Pons (tissue), 1 donor: ENCODE results near the gene MPPED2.

Experiments
- DNase-seq: peaks from one replicate; pipeline ENCODE4 v3.0.0-alpha.2; 2016; ENCODE audit warnings: low spot score

Gene MPPED2

GRCh38 chr11:30452842-30453241 is 133.3 kb downstream of the MPPED2 start:
- no peak for DNase-seq

- no peak for DNase-seq
Observed at GRCh38 chr11:30452114-30452513, 134.0 kb downstream of the MPPED2 start.

GRCh38 chr11:30451626-30452025 is 134.5 kb downstream of the MPPED2 start:
- DNase-seq: no peak

- DNase-seq: no peak
Observed at GRCh38 chr11:30451167-30451566, 135.0 kb downstream of the MPPED2 start.

- no peak for DNase-seq
Observed at GRCh38 chr11:30447058-30447640, 139.0 kb downstream of the MPPED2 start.

- DNase-seq: no peak
Observed at GRCh38 chr11:30446520-30446919, 139.6 kb downstream of the MPPED2 start.

GRCh38 chr11:30445056-30445455 is 141.1 kb downstream of the MPPED2 start:
- DNase-seq: no peak

- DNase-seq: no peak
Observed at GRCh38 chr11:30440510-30440909, 145.6 kb downstream of the MPPED2 start.

GRCh38 chr11:30436801-30437200 is 149.4 kb downstream of the MPPED2 start:
- no peak for DNase-seq

- DNase-seq: no peak
Observed at GRCh38 chr11:30435488-30435887, 150.7 kb downstream of the MPPED2 start.

- DNase-seq: no peak
Observed at GRCh38 chr11:30434901-30435300, 151.3 kb downstream of the MPPED2 start.

- no peak for DNase-seq
Observed at GRCh38 chr11:30433831-30434230, 152.3 kb downstream of the MPPED2 start.

- DNase-seq: no peak
Observed at GRCh38 chr11:30432716-30433115, 153.4 kb downstream of the MPPED2 start.

- DNase-seq: no peak
Observed at GRCh38 chr11:30432178-30432577, 154.0 kb downstream of the MPPED2 start.

- no peak for DNase-seq
Observed at GRCh38 chr11:30431127-30431814, 154.9 kb downstream of the MPPED2 start.

GRCh38 chr11:30429550-30429949 is 156.6 kb downstream of the MPPED2 start:
- DNase-seq: no peak

GRCh38 chr11:30426781-30427180 is 159.4 kb downstream of the MPPED2 start:
- DNase-seq: no peak

GRCh38 chr11:30424844-30425243 is 161.3 kb downstream of the MPPED2 start:
- DNase-seq: no peak

GRCh38 chr11:30424321-30424720 is 161.8 kb downstream of the MPPED2 start:
- no peak for DNase-seq

GRCh38 chr11:30423886-30424285 is 162.3 kb downstream of the MPPED2 start:
- DNase-seq: no peak

GRCh38 chr11:30423279-30423648 is 162.9 kb downstream of the MPPED2 start:
- DNase-seq: no peak

- DNase-seq: no peak
Observed at GRCh38 chr11:30422447-30423278, 163.5 kb downstream of the MPPED2 start.

- DNase-seq: no peak
Observed at GRCh38 chr11:30420233-30420787, 165.8 kb downstream of the MPPED2 start.
